HG02763 (cell line): ENCODE results near the gene VIPR1.
A peak's percentile ranks its signal among the peaks of the same experiment; 100 is the strongest.

ENCODE experiments used
- ATAC-seq: cut with Tn5 transposase; IDR thresholded peaks from one replicate; pipeline ENCODE4 v1.9.1; 2021; ENCODE audit warnings: mild to moderate bottlenecking, moderate library complexity; ENCODE audit not compliant: unreplicated experiment

The VIPR1 gene

GRCh38 chr3:42502429-42503250 lies at the start of gene VIPR1:
TSS of gene VIPR1 (plus strand) at chr3:42502643. CDS start at chr3:42502736, 93 bp downstream.
- peak; percentile 95 for ATAC-seq

GRCh38 chr3:42456211-42456610 lies 46.2 kb upstream of the VIPR1 start:
- no peak for ATAC-seq

- ATAC-seq, result no peak
These were observed 43.3 kb upstream of the VIPR1 start for GRCh38 chr3:42459151-42459550.

- ATAC-seq, result no peak
These were observed 40.7 kb upstream of the VIPR1 start for GRCh38 chr3:42461762-42462161.

- ATAC-seq, result no peak
These were observed 39.4 kb upstream of the VIPR1 start for GRCh38 chr3:42463093-42463492.

GRCh38 chr3:42468111-42468510 lies 34.3 kb upstream of the VIPR1 start:
- no peak for ATAC-seq

GRCh38 chr3:42472555-42472954 lies 29.9 kb upstream of the VIPR1 start:
- ATAC-seq, result no peak

GRCh38 chr3:42473083-42473932 lies 29.1 kb upstream of the VIPR1 start:
- no peak for ATAC-seq

GRCh38 chr3:42476225-42477125 lies 26.0 kb upstream of the VIPR1 start:
- ATAC-seq, result no peak

GRCh38 chr3:42477696-42478095 lies 24.7 kb upstream of the VIPR1 start:
- no peak for ATAC-seq

- no peak for ATAC-seq
These were observed 23.6 kb upstream of the VIPR1 start for GRCh38 chr3:42478830-42479229.

GRCh38 chr3:42486814-42487565 lies 15.5 kb upstream of the VIPR1 start:
- no peak for ATAC-seq

GRCh38 chr3:42488687-42489086 lies 13.8 kb upstream of the VIPR1 start:
- ATAC-seq, result no peak

- no peak for ATAC-seq
These were observed 13.1 kb upstream of the VIPR1 start for GRCh38 chr3:42489116-42489936.

- peak; percentile 5 for ATAC-seq
These were observed 12.6 kb upstream of the VIPR1 start for GRCh38 chr3:42489937-42490227.

GRCh38 chr3:42490243-42490642 lies 12.2 kb upstream of the VIPR1 start:
- peak; percentile 98 for ATAC-seq

- no peak for ATAC-seq
These were observed 10.4 kb upstream of the VIPR1 start for GRCh38 chr3:42491881-42492507.

GRCh38 chr3:42492508-42493080 lies 9.8 kb upstream of the VIPR1 start:
- no peak for ATAC-seq
